HG02943 (cell line): Measurements from ENCODE around the gene RPA1.
"Not testable (repeated sequence)": the region's sequence is repeated elsewhere in the genome, so short reads cannot be mapped to it uniquely, and the experiment has no call there.

Experiments used
- ATAC-seq: cut with Tn5 transposase; IDR thresholded peaks from one replicate; pipeline ENCODE4 v1.9.1; 2021; ENCODE audit warnings: mild to moderate bottlenecking, low read depth, moderate library complexity; ENCODE audit not compliant: unreplicated experiment

The RPA1 gene

DNA sequence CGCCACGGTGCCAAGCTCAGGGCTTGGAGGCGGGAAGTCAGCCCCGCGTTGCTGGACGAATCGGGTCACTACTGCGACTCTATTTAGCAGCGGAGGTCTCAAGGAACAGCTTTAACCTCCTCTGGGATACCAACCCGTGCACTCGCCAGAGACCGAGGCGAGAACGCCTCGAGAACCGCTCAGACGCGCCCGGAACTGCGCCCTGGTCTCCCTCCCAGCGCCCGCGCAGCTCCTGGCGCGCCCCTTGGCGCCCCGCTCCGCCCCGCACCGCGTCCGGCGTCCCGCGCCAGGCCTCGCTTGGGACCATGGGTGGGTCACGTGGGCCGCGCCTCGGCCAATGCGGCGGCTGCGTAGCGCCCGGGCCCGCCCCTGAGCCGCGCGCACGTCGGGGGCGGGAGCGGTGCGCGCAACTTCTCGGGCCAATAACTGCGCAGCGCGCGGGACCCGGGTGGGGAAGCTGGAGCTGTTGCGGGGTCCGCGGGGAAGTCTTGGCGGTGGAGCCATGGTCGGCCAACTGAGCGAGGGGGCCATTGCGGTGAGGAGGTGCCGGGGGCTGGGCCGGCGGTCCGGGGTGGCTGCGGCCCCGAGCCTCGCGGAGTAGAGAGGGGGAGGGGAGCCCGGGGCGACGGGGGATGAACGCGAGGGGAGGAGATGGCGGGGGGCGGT is at the start of gene RPA1, which contains the start of gene SMYD4:
Gene RPA1 (plus strand): TSS at position 414 of the 666 bp plus-strand sequence. CDS start 89 bp downstream, at position 503.
Gene SMYD4 (minus strand): TSS at position 311 of the 666 bp plus-strand sequence. CDS start 1,908 bp downstream, outside the sequence.
- peak; percentile 71 for ATAC-seq

DNA sequence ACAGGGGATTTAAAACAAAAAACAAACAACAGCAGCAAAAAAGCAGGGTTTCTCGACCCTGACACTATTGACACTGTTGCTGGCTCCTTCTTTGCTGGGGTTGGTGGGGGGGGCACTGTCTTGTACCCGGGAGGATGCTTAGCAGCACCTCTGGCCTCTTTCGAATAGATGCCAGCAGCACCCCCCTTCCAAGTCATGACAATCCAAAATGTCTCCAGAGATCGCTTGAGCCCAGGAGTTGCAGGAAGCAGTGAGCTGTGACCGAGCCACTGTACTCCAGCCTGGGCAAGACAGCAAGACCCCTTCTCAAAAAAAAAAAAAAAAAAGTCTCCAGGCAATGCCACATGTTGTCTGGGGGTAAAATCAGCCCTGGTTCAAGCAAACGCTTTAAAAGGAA is 47.6 kb upstream of the RPA1 start:
- no peak for ATAC-seq

DNA sequence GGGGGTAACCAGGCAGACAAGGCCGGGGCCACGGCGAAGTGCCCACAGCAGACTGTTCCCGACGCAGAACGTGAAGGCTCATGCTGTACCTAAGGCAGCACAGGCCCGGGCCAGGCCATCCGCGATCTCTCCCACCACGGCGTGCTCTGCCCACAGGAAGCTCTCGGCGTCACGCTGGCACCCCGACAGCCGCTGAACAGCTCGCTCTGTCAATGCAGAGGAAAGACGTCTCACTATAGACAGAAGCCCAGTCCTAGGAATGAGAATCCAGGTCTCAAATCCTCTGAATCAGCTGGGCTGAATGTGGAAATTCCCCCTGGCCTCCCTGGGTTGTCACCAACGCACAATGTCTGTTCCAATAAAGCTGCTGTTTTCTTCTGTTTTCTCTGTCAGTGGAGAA is 46.5 kb upstream of the RPA1 start:
- no peak for ATAC-seq

DNA sequence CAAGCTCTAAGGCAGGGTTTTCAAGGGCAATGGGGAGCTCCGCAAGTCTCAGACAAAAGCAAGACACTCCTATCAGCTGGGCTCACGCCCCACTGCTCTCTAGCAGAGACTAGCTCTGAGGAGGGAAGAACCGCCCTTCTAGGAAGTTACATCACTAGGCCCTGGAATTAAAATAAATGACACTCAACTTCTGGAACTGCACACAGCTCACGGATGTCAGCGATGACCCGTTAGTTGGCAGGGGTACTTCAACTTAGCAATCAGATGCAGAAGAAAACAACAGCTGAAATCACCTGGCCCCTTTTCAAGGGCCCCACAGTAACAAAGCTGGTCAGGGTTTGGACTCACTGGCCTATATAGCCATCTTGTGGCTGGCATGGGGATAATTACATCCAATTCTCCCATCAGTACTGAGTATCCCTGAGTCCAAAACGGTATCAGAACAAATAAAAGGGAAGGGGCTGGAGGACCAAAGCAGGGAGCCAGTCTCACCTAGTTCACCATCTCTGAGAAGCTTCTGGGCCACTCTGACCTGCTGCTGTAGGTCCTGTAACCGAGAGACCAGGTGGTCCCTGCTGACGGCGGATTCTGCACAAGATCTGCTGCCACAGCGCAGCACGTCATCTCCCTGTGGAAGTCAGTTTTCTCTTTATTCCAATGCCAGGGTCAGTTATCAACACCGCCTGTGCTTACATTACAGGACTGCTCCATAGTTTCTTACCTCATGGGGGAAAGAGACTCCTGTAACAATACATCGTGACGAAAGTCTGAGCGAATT is 45.8 kb upstream of the RPA1 start:
- no peak for ATAC-seq

DNA sequence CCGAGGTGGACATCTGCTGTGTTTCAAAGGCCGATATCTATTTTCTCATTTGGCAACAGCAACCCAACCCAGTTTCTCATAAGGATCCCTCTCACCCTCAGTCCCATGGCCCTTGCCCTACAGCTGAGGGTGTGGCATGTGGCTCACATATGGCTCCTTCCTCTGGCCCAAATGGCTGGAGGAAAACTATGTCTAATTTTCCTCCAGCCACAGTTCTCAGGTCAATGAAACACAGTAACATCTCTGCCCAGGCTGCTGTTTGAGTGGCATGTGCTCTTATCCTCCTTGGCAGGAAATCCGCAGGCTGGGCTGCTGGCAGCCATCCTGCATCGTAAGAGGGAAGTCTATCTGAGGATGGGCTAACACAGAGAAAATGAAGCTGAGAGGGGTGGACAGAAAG is 43.9 kb upstream of the RPA1 start:
- no peak for ATAC-seq

DNA sequence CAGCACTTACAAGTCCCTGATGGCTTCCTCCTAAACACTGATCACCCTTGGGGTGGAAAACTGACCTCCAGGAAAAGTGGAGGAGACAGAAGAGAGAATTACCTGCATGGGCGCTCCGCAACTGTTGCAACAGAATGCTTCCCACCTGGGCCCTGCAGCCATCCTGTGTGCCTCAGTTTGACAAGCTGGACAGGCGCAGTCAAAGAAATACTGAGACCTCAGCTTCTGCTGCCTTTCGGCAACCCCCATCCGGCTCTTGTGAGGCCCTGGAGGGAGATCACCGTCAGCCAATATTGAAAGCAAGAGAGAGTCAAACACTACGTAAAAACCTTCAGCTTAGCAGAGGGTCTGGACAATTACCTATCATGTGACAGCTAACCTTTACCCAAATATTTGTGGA is 43.1 kb upstream of the RPA1 start:
- no peak for ATAC-seq

DNA sequence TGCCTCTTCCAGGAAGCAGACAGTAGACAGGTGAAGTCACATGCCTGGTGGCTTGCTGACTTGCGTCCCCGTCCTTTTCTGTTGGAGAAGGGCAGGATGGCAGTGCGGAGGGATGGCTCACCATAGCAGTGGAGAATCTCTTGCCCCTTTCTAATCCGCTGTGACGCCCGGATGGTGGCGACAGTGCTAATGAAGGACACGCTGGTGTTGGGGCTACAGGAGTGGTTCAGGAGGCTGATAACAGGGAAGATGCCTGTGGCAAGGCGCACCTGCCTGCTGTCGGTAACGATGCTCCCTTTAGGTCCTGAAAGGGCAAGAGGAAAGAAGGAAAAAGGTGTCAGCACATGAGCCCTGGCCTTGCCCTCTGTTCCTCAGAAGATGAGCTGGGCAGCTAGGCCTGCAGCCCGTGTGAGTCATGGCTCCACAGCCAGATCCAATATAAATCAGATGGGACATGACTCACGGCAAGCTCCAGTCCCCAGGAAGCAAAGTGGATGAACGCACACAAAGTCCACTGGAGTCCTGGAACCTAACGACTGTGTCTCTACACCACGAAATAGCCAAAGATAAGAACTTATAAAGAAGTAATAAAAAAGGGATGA is 42.4 kb upstream of the RPA1 start:
- no peak for ATAC-seq

DNA sequence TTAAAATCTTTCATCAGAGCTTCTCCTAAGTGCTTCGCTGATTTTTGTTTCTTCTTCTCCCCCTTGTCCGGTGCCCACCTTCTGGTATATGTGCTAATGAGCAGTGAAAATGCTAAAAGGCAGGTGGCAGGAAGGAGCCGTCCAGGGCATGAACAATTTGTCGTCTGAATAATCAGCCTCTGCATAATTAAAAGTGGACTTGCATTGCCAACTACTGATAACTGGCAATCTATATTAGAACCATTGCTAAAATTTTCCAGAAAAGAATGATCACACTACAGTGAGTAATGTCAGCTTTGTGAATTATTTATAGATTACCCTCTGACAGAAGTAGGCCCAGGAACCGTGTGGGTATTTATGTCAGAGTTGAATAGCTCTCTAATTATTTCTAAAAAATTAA is 39.9 kb upstream of the RPA1 start:
- ATAC-seq = no peak

DNA sequence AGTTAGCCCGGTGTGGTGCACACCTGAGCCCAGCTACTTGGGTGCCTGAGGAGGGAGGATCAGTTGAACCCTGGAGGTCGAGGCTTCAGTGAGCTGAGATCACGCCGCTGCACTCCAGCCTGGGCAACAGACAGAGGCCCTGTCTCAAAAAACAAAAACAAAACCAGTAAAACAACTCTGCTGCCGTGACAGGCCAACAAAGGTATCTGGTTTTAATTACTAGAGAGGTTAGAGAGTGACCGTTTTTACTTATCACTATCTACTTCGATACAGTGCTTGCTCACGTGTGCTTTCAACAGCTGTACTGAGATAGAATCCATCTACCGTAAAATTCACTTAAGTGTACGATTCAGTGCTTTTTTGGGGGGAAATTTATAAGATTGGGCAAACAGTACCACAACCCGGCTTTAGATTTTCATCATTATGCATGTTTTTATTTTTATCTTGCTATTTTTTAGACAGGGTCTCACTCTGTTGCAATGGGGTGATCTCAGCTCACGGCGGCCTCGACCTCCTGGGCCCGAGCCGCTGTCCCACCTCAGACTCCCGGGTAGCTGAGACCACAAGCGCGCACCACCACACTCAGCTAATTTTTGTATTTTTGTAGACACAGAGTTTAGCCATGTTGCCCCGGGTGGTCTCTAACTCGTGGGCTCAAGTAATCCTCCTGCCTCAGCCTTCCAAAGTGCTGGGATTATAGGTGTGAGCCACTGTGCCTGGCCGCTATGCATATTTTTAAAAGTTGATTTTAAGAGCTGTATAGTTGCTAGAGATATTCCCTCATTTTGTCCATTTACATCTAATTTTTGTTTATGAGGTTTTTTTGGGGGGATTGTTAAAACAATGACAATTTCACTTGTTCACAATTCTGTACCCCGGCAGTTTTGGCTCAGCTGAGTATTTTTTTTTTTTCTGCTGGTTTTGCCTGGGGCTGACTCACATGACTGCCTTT is 37.0 kb upstream of the RPA1 start:
- no peak for ATAC-seq

DNA sequence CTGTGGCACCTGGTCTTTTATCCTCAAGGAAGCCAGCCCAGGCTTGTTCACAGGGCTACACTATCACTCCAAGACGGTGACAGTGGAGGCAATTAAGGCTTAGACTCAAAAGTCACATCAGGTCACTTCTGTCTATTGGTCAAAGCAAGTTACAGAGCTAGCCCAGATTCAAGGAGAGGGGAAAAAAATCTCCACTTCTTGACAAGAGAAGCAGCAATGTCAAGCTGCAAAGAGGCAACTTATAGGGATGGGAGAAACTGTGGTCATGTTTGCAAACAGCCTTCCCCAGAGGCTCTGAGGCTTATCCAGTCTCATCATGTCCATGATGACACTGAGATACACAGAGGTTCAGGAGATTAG is 36.4 kb upstream of the RPA1 start:
- ATAC-seq = no peak

DNA sequence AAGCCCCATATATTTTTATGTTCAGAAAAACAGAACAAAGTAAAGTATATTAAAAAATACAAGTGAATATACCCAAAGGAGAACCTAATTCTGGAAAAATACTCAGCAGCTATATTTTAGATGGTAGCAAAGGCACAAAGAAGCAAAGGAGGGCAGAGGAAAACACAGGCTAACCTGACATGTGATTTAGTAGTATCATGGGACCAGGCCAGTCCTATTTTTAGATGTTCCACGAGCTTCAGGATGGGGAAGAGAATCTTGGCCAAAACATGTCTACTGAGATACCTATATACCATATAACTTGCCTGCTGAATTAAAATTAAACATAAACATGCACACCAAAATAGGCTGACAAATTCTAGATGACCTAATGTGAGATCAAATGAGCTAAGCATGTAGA is 33.0 kb upstream of the RPA1 start:
- ATAC-seq = no peak

DNA sequence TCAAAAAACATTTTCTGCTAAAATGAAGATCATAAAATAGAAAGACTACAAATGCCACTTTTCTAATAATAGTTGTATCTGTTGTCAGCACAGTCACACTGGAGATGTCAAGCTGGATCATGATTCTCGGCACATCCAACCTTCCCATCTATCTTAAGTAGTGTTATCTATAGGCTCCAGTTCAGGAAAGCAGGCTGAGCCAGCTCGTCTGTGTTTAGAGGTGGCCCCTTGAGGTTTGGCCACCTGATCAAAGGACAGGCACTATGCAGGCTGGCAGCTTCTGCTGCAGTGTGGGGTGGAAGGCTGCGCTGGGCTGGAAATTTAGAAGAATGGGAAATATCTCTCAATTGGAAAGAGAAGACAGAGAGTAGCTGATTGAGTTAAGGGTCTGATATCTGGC is 32.5 kb upstream of the RPA1 start:
- no peak for ATAC-seq

DNA sequence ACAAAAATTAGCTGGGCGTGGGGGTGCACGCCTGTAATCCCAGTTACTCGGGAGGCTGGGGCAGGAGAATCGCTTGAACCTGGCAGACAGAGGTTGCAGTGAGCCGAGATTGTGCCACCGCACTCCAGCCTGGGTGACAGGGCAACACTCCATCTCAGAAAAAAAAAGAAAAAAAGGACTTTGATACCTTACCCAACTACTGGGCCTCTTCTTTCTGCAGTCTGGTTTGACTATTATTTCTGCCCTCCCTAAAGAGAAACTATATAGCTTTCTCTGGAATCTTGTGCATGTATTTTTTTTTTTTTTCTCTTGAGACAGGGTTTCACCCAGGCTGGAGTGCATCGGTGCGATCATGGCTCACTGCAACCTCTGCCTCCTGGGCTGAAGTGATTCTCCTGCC is 32.0 kb upstream of the RPA1 start:
- ATAC-seq = not testable (repeated sequence)

DNA sequence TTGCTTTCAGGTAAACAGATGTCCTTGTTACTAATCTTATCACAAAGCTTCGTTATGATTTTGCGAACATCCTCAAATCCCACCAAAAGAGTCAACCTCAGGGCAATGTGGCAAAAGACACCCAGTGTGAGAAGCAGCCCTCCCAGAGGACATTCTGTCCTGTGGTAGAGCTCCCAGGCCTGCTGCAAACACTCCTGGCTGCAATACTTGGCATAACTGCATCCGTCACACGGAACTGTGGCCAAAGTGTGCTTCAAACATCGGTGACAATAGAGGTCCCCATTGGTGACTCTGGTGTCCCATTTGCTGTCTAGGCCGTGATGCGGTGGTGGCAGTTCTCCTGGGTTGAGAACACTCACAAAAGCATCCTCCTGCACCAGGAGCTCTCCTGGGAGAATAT is 29.6 kb upstream of the RPA1 start:
- ATAC-seq = no peak

DNA sequence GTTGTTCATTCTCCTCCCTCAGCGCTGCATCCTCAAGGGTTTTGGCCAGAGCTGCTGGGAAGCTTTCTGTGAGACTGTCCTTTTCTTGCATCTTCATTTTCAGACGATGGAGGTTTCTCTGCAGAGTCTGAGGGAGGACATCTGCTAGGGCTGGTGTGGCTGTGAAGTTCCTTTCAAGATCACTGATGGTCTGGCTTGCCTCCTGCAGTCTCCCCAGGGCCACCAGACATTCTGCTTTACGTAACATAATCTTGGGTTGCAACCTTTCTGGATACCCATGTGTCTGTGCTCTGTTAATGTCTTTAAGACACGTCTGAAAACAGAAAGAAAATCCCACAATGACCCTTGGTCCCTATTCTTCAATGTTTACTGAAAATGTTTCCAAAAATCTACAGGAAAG is 29.1 kb upstream of the RPA1 start:
- no peak for ATAC-seq

DNA sequence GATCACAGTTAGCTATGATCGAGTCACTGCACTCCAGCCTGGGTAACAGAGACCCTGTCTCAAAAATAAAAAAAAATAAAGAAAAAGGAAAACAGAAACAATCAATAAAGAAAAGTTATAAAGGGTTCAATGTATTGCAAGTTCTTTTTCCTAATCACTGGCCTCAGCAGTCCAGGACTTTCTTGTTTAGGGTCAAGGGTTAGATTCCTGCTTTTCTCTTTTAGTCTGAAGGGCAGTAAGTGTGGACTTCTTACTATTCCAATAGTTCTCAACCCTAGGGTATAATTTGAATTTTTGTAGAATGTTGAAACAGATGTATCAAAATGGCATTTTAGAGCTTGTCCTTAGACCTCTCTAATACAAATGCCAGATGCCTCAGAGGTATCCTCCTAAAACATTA is 27.4 kb upstream of the RPA1 start:
- ATAC-seq = no peak

DNA sequence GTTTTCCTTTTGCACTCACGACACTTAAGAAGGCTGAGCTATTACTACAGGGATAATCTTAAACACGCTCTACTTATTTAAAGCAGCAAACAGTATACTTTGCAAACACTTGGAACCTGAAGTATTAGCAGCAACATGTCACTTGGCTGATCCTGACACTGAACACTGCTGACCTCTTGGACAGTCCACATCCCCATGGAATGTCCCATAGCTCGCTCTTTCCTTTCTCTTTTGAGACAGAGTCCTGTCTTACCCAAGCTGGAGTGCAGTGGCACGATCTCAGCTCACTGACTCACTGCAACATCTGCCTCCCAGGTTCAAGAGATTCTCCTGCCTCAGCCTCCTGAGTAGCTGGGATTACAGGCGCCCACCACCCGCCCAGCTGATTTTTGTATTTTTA is 26.5 kb upstream of the RPA1 start:
- ATAC-seq = no peak

DNA sequence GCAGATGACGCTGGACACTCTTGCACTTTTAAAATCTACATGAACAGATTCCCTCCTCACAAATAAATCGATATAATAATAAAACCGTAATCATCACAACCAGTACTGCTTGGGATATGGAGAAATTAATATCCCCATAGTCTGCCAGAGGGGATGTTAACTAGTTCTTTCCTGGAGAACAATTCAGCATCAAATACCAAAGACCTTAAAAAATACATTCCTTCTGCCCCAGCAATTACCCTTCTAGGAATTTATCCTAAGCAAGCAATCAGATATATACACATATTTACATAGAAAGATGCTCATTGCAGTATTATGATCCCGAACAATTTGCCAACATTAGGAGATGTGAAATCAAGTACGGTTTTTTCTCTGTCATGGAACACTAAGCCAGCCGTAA is 21.9 kb upstream of the RPA1 start:
- ATAC-seq = no peak

DNA sequence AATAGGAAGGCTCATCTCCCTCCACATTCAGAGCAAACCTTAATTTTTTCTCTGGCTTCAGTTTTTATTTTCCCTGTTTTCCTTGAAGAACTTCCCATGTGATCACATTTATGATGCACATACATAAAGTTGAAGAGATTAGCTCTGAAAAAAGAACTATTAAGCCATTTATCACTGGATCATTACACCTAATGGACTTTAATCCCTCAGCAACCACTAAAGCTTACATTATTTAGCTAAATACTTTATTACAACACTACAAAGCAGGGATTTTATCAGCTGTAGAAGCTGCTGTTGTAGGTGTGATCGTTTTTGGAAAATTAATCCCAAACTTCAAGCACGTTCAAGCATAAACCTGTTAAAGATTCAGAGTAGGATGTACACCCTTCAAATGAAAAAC is 21.2 kb upstream of the RPA1 start:
- ATAC-seq = no peak

DNA sequence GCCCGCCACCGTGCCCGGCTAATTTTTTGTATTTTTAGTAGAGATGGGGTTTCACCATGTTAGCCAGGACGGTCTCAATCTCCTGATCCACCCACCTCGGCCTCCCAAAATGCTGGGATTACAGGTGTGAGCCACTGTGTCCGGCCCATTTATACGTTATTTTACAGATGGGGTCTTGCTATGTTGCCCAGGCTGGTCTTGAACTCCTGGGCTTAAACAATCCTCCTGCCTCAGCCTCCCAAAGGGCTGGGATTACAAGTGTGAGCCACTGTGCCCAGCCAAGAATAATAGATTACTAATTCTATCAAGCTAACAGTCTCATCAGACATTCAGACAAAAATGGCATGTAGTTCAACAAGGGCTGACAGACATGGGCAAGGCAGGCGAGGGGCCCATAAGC is 20.0 kb upstream of the RPA1 start:
- not testable (repeated sequence) for ATAC-seq
